ENCODE data around the gene MYBPC2. TPM values are rescaled to one million over a fixed set of nuclear protein-coding genes. Genes with fewer than 3 reads are reported as not detected.

Gene MYBPC2
- total RNA-seq, 2 donors from 2014 or later = not detected

DNA sequence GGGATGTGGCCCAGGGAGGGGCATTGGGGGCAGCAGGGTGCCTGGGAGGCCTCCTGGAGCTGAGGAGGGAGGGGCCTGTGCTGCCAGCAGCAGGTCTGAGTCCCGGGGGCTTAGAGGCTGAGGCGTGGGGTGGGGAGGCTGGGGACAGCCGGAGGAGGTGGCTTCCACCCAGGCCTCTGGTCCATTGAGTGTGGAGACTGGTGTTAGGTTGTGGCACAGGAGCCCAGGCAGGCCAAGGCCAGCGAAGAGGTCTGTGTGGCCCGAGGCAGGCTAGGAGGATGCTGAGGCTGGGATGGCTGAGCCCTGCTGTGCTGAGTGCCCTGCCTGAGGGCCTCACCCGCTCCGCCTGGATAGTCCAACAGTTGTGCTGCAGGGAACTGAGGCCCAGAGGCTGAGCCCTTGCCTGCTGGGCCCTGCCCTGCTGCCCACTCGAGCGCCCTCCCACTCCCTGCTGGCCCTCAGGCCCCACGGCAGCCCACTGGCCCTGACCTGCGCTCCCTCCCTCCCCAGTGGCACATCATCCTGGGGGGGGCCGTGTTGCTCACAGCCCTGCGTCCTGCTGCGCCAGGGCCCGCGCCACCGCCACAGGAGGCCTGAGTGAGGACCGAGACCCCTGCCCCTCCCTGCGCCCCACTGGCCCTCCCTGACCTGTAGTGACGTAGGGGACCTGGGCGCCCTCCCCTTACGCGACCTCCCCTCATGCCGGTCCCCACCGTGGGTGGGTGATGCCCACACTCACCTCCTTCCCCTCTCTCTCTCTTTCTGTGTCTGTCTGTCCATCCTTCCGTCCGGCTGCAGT is 48.9 kb downstream of the MYBPC2 start:
- WGBS, 2 donors = 92 to 94% methylated on average over 10 to 23 of the region's 27 CpGs
- H3K36me3 ChIP-seq (replicated peaks in 1 of 2; ENCODE audit: insufficient read depth in 1 of 2, low read depth in 2 of 2) = peaks cover 10 to 23% of the 10 kb centered on the region in 2 donors

DNA sequence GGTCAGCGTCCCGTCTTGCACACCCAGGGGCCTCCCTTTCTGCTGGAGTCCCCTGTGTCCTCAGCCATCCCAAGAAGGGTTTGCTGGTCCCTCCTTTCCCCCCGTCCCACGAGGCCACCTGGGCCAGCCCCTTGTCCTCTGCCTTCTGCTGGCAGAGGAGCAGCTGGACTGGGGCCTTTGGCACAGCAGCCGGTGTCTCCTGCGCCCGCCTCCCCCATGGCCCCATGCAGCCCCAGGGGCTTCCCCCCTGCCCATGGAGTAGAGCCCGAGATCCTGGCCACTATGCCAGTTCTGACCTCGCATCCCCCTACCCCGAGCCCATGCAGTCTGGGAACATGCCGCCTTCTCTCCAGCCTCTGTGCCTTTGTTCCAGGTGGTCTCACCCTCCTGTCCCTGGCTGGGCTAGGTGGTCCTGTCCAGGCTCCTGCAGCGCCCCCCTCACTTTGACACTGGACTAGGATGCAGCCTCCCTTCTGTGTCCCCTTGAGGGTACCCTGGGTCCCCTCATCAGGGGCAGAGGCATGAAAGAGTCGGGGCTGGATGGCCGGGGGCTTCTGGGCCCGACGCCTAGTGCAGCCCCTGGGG is 49.7 kb downstream of the MYBPC2 start:
- Histone ChIP-seq H3K4me1 (peaks cover 12% of the 10 kb centered on the region), H3K4me3 (no peak overlapping the region), H3K27ac (no peak overlapping the region), H3K9me3 (no peaks in the 10 kb centered on the region), H3K27me3 (no peaks in the 10 kb centered on the region), H3K36me3 (replicated peaks in 1 of 2; ENCODE audit: insufficient read depth in 1 of 2, low read depth in 2 of 2) (peaks cover 10 to 23% of the 10 kb centered on the region in 2 donors)
- intact Hi-C loops (cut with DNase I) = no loop called here
- no peak for TF ChIP-seq POLR2A (IDR thresholded peaks at IDR 0.05)
- TF ChIP-seq, protein P1, sequence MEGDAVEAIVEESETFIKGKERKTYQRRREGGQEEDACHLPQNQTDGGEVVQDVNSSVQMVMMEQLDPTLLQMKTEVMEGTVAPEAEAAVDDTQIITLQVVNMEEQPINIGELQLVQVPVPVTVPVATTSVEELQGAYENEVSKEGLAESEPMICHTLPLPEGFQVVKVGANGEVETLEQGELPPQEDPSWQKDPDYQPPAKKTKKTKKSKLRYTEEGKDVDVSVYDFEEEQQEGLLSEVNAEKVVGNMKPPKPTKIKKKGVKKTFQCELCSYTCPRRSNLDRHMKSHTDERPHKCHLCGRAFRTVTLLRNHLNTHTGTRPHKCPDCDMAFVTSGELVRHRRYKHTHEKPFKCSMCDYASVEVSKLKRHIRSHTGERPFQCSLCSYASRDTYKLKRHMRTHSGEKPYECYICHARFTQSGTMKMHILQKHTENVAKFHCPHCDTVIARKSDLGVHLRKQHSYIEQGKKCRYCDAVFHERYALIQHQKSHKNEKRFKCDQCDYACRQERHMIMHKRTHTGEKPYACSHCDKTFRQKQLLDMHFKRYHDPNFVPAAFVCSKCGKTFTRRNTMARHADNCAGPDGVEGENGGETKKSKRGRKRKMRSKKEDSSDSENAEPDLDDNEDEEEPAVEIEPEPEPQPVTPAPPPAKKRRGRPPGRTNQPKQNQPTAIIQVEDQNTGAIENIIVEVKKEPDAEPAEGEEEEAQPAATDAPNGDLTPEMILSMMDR (IDR thresholded peaks at IDR 0.05) = no peak
- DNase-seq = no peak
- 88 to 98% methylated on average over 8 to 15 of the region's 16 CpGs for WGBS, 2 donors
- ATAC-seq = no peak

More for the DNA sequence above, 48.9 kb downstream of the MYBPC2 start:
- H3K4me1 ChIP-seq = peaks cover 17% of the 10 kb centered on the region
- H3K4me3 ChIP-seq = no peak overlapping the region
- no peak overlapping the region for H3K27ac ChIP-seq
- TF ChIP-seq, protein P1 (IDR thresholded peaks at IDR 0.05) = no peak
- no peaks in the 10 kb centered on the region for H3K27me3 ChIP-seq
- DNase-seq = no peak
- no peak for ATAC-seq
- H3K9me3 ChIP-seq = no peaks in the 10 kb centered on the region
- intact Hi-C loops (cut with DNase I) = no loop called here

DNA sequence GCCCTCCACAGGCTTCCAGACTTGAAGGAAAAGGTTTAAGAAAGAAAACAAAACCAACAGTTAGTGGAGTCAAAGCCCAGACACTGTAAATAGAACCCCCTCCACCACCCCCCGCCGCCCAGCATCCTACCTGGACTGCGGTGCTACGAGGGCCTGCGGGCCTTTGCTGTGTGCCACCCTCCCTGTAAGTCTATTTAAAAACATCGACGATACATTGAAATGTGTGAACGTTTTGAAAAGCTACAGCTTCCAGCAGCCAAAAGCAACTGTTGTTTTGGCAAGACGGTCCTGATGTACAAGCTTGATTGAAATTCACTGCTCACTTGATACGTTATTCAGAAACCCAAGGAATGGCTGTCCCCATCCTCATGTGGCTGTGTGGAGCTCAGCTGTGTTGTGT is 50.2 kb downstream of the MYBPC2 start:
- peaks cover 10 to 23% of the 10 kb centered on the region in 2 donors for H3K36me3 ChIP-seq (replicated peaks in 1 of 2; ENCODE audit: insufficient read depth in 1 of 2, low read depth in 2 of 2)
- TF ChIP-seq, protein P1 (IDR thresholded peaks at IDR 0.05) = no peak
- TF ChIP-seq POLR2A (IDR thresholded peaks at IDR 0.05) = no peak
- ATAC-seq (no peak), DNase-seq (no peak)
- no peaks in the 10 kb centered on the region for H3K27me3 ChIP-seq
- H3K4me3 ChIP-seq = no peak overlapping the region
- no peaks in the 10 kb centered on the region for H3K9me3 ChIP-seq
- H3K4me1 ChIP-seq = peaks cover 7% of the 10 kb centered on the region
- WGBS, 2 donors = 88 to 89% methylated on average over 10 of the region's 10 CpGs
- intact Hi-C loops (cut with DNase I) = no loop called here
- no peak overlapping the region for H3K27ac ChIP-seq

DNA sequence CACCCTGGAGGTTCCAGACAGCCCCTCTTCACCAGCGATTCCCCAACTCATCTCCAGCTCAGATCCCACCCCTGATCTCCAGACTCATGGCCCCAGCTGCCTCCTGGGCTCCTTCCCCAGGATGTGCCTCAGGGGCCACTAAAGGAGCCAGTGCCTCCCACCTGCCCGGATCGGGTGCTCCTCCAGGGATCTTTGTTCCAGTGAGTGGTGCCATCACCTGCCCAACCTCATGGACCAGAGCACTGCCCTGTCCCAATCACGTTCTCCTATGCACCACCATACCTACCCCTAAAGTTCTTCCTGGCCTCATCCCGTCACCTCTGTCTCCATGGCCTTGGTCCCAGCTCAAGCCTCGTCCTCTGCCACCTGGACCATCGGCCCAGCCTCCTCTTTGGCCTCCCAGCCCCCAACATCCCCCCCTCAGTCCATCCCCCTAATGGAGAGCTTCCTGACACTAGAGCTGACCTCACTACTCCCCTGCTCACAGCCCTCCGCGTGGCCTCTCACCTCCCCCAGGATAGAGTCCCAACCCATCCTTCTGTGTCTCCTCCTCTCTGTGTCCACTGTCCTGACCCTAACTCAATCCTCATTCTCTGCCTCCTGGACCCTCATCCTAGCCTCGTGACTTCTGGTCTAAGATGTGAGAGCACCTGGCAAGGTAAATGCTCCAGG is 52.7 kb downstream of the MYBPC2 start:
- DNase-seq = no peak
- WGBS, 2 donors = 83 to 87% methylated on average over 10 of the region's 10 CpGs
- no peak overlapping the region for H3K27ac ChIP-seq
- TF ChIP-seq, protein P1 (IDR thresholded peaks at IDR 0.05) = no peak
- no peak for TF ChIP-seq POLR2A (IDR thresholded peaks at IDR 0.05)
- intact Hi-C loops (cut with DNase I) = no loop called here
- H3K4me3 ChIP-seq = no peak overlapping the region
- no peak for ATAC-seq
- H3K4me1 ChIP-seq = no peaks in the 10 kb centered on the region
- H3K9me3 ChIP-seq = no peaks in the 10 kb centered on the region
- no peaks in the 10 kb centered on the region for H3K27me3 ChIP-seq
- peaks cover 7 to 9% of the 10 kb centered on the region in 2 donors for H3K36me3 ChIP-seq (replicated peaks in 1 of 2; ENCODE audit: insufficient read depth in 1 of 2, low read depth in 2 of 2)
